Measurements from ENCODE around the gene VPS13C.

The VPS13C gene

DNA sequence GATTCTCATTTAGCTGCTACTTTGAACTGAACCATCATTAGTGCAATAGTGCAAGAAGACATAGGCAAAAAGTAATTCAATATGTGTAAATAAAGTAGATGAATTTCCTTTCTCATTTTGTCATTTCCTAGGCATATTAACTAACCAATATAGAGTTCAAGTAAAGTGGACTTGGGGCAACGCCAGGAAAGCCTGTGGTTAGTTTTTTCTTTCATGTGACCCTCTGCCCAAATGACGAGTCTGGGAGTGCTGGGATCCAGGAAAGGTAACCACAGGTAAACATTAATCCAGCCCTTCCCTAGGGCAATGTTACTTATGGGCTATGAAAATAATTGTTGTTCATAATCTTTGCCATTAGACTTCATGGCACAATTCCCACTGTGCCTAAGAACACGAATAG lies 181.0 kb downstream of the VPS13C start:
- DNase-seq (ENCODE audit: low read depth in 2 of 3, low spot score in 2 of 3) = no peak

DNA sequence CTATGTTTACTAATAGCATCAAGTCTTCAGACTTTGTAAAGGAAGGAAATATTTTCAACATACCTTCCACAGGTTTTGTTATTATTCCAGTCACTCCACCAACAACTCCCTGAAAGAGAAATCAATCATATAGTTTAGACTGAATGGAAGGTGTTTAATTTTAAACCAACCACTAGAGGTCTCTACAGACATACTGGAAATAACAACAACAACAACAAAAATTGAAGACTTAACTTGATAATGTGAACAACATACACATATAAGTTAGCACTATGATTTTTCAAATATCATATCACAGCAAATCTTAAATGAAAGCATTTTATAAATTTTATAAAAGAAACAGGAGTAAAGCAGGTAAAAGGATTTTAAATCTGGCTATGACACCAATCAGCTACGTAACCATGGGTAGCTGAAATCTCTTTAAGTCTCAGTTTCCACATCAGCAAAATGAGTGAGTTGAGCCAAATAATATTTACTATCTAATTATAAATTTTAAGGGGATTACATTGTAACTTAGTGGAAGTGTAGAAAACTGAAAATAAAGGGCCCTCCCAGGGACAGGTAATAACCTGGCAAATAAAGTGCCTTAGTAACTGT lies 188.2 kb downstream of the VPS13C start:
- no peak for DNase-seq (ENCODE audit: low read depth in 2 of 3, low spot score in 2 of 3)

DNA sequence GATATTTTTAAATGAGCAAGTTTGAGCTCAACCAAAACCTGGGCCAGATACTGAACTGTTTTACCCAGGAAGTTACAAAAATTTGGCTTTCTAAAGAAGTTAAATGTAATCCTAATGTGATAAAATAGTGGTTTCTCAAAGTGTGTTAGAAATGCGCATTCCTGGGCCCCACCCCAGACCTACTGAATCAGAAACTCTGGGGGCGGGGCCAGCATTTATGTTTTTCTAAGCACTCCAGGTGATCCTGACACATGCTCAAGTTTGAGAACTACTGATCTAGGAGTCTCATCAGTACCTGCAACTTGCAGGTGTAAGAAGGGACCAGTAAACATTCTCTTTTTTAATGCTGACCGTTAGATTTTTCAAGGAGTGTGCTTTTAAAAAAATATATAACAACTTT lies 190.6 kb downstream of the VPS13C start:
- no peak for DNase-seq (ENCODE audit: low read depth in 2 of 3, low spot score in 2 of 3)

DNA sequence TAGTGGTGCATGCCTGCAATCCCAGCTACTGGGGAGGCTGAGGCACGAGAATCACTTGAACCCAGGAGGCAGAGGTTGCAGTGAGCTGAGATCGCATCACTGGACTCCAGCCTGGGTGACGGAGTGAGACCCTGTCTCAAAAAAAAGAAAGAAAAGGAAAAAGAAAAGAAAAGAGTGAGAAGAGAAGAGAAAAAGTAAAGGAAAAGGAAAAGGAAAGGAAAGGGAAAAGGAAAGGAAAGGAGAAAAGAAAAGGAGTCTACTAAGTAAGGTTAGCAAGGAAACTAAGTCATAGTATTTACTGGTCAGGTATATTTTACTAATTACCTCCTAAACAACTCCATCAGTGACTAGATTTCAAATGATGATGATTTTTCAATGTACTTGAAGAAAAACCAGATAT lies 198.3 kb downstream of the VPS13C start:
- DNase-seq (ENCODE audit: low read depth in 2 of 3, low spot score in 2 of 3) = no peak

DNA sequence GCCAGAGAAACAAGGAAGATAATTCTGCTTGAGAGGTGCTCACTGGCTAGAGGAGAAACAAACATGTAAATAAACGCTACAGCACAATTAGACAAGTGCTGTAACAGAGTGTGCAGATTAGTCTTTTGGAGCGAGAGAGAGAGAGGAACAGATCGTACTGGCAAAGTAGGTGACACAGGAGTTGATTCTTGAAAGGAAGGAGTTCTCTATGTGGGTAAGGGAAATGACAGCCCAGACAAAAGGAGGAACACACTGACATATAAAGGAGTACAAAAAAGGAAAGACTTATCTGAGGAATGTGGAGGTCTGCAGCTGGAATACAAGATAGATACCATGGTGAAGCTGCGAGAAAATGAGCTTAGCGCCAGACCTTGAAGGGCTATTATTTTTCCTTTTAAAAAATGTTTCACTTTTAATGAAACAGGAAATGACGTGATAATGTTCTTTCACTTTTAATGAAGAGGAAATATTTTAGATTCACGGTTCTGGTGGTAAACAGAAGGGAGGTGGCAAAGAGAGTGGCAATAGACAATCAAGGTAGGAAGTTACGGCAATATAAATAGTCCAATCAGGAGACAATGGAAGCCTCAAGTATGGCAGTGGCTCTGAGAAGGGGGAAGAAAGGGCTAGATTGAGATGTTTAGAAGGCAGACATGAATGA lies 202.9 kb downstream of the VPS13C start:
- DNase-seq (ENCODE audit: low read depth in 2 of 3, low spot score in 2 of 3) = no peak

DNA sequence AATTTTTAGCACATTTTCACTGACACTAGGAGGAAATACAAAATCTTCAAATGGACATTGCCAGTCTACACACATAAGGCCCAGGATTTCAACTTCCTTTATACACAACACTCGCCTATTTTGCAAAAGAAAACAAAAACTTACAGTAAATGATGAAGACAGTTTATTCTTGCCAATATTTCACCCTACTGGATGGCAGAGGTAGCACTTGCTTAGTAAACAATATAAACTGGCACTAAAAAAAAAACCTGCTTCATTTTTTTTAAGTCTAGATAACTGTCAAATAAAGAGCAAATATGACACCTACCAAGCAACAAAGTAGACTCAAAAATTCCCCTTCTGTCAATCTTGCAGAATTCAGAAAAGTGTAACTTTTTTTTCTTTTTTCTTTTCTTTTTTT lies 204.0 kb downstream of the VPS13C start:
- DNase-seq (ENCODE audit: low read depth in 2 of 3, low spot score in 2 of 3) = no peak

DNA sequence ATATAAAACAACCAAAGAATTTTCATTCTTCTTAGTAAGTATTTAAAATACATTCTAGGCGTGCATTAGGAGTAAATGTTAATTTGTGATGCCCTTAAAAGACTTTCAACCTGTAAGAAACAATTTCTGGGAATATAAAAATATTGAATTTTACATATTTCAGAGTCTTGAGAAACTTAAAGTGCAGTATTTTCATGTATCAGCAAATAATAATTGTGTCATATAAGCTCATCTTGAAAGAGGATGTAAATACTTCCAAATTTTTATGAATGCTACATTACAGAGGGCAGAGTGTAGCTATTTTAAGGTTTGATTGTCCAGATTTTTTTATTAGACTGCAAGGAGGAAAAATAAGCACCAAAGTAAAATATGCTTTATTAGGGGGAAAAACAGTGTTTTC lies 207.1 kb downstream of the VPS13C start:
- no peak for DNase-seq (ENCODE audit: low read depth in 2 of 3, low spot score in 2 of 3)

DNA sequence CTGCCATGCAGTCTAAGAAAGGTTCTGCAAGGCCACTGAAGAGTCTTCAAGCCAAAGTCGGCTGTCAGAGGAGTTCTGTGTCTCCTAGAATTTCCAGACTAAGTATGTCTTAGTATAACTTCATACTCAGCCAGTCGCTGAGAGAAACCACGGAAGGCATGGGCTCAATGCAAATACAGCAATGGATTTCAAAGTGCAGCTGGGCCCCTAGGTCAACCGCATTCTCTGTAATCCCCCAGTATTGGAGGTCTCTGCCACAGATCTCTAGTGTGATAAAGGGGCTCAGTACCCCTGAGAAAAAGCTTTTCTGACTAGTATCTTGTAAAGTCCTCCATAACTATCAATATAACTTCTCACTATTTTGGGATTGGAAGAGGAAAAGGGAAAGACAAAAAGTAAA lies 208.3 kb downstream of the VPS13C start:
- no peak for DNase-seq (ENCODE audit: low read depth in 2 of 3, low spot score in 2 of 3)

DNA sequence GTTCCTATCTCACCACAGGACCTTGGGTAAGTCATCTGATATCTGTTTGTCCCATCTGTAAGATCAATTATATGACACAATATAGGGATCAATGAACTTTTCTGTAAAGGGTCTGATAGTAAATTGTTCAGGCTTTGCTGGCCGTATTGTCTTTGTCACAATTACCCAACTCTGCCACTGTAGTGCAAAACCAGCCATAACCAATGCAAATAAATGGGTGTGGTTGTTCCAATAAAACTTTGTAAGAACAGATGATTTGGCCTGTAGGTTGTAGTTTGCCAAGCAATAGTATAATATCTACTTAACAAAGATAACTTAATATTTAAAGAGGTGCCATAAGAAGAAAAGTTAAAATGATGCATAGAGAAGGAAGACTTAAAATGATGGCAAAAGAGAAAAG lies 210.8 kb downstream of the VPS13C start:
- DNase-seq (ENCODE audit: low read depth in 2 of 3, low spot score in 2 of 3) = no peak

DNA sequence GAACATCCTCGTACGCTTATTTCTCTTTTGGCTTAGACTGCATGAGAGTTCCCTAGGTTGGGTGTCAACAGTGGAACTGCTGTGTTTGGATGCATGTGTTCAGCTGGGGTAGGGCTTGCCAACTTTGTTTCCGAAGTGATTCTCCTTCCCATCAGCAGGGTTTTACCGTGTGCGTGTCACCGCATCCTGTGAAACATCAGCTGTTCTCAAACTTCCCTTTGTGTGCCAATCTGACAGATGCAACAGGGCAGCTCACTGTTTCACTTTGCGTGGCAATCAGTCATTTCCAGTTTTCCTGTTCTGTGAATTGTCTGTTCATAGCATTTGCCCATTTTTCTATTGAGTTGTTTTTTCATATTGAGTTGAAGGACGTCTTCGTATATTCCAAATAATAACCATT lies 218.8 kb downstream of the VPS13C start:
- DNase-seq (ENCODE audit: low read depth in 2 of 3, low spot score in 2 of 3) = no peak

DNA sequence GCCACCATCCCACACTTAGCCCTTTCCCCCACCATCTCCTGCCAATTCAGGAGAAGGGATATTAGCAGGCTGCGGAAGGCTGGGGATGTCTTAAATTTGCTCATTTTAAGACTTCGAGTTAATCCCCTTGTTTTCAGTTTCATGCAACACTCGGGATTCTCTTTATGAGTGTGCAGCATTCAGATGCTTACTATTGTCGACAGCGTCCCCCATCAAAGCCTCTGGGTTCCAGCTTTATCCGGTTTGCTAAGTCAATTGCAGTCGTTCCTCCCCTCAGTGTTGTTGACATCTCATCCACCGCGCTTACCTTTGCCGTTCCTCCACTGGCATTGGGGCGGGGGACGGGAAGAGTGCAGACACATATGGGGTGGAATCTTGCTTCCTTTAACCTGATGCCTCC lies 220.2 kb downstream of the VPS13C start:
- no peak for DNase-seq (ENCODE audit: low read depth in 2 of 3, low spot score in 2 of 3)

DNA sequence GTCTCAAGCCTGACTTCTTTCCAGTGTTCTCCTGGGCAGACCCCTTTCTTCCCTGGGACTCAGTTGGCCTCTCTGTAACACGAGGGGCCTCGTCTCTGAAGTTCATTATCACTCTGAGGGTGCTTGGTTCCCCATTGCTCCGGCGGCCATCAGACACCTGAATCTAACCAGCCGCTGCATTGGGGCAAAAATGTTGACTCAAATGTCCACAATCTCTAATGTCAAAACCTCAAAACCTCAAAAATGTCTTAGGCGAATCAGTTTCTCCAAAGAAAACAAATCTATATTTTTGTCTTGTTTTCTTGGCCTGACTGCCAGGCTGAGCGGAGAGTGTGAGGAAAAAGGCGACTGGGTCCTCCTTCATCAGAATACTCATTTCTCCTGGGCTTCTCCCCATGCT lies 220.7 kb downstream of the VPS13C start:
- no peak for DNase-seq (ENCODE audit: low read depth in 2 of 3, low spot score in 2 of 3)

DNA sequence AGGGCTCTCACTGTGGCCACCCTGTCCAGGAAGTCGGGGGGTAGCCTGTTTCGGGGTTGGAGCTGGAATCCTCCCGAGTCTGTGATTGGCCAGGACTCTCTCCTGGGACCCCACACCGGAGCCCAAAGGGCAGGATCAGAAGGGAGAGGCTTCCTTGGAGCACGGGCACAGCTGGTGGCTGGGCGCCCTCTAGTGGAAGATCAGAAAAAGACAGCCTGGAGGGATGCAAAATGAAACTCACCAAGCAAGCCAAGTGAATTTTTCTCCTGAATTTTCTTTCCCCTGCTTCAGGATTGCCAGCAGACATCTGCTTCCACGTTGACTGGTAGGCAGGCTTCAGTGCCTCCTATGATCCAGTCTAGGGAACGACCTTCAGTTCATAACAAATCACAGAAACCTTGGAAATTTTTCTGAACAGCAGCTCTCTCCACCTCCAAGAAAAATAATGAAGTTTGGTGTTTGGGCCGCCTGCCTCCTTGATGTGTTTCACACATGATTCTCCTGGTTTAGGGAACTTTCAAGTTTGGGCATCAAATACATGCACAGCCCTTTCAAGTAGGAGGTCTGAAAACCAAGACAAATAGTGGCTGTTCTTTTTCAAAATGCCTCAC lies 224.6 kb downstream of the VPS13C start:
- peak in 2 of 3 experiments; percentile 12 to 33 for DNase-seq (ENCODE audit: low read depth in 2 of 3, low spot score in 2 of 3)

DNA sequence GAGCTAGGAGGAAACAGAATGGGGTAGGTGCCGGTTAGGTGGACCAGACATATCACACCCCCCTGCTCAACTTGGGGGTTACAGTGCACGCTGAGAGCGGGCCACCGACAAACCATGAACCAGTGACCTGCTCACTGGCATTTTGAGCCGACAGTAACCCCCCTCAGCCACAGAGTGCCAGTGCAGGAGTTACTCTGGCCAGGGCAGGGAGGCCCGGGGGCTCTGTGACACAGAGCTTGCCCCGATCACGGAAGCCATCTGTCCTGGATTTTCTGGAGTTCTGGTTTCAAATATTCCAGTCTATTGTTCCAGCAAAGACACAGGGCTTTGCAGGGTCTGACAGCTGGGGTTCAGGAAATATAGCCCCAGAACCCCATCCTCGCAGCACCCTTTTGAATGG lies 225.2 kb downstream of the VPS13C start:
- no peak for DNase-seq (ENCODE audit: low read depth in 2 of 3, low spot score in 2 of 3)

DNA sequence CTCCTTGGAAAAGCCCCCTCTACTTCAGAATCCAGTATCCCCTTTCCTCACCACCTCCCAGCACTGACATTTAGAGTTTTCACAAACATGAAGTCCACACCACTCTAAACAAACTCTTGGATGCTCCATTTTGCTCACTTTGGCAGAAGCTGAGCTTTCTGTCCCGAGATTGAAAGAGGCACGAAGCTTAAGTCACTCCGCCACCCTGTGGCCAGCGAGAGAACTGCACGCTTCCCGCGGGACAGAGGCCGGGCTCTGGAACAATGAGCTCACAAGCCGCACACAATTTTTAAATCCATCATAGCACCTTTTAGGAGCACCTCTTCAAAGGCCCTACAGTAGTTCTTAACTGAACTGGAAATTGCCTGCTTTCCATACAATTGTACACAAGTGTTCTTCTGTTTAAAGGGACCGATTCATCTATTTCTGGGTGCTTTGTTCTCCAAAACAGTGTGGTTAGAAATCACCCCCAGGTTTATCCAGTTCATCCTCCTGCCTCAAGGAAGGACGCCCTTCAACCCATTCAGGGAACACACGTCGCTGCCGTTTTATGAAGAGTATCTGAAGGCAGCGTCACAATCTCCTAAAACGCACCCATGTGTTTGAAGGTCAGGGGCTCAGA lies 226.1 kb downstream of the VPS13C start:
- peak; percentile 30 to 69 (median 67) for DNase-seq (ENCODE audit: low read depth in 2 of 3, low spot score in 2 of 3)

DNA sequence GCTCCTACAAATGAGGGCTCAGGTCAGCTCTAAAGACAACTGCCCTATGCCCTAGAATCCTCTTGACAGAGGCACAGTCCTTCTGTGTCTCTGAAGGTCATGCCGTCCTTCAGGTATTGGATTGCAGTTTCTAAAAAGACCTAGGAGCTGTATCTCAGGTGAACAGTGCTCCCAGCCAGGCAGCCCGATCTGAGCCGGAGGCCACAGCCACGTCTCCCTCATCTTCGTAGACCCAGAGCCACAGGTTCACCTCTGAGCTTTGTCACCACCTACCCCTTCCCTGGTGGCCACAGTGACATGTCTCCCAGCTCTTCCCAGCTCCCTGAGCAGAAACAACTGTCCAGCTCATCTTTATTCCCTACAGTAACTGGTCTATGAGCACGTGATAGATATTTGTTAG lies 228.0 kb downstream of the VPS13C start:
- no peak for DNase-seq (ENCODE audit: low read depth in 2 of 3, low spot score in 2 of 3)

DNA sequence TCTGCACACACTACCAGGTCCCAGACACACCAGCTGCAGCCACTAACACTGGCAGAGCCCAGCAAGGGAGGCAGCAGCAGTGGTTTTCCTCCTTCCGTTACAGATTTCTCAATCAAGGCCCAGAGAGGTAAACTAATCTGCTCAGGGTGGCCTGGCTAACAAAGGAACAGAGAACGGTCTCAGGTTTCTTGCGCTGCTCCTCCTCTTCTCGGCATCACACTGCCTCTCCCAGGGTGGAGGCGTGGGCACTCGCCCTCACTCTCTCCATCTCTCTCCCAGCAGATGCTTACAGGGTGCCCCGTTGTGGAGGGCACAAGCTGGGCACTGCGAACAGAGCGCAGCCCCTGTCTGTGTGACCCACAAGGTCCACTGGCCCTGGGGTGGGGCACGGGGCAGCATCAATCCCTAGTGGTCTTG lies 228.7 kb downstream of the VPS13C start:
- DNase-seq (ENCODE audit: low read depth in 2 of 3, low spot score in 2 of 3) = no peak

DNA sequence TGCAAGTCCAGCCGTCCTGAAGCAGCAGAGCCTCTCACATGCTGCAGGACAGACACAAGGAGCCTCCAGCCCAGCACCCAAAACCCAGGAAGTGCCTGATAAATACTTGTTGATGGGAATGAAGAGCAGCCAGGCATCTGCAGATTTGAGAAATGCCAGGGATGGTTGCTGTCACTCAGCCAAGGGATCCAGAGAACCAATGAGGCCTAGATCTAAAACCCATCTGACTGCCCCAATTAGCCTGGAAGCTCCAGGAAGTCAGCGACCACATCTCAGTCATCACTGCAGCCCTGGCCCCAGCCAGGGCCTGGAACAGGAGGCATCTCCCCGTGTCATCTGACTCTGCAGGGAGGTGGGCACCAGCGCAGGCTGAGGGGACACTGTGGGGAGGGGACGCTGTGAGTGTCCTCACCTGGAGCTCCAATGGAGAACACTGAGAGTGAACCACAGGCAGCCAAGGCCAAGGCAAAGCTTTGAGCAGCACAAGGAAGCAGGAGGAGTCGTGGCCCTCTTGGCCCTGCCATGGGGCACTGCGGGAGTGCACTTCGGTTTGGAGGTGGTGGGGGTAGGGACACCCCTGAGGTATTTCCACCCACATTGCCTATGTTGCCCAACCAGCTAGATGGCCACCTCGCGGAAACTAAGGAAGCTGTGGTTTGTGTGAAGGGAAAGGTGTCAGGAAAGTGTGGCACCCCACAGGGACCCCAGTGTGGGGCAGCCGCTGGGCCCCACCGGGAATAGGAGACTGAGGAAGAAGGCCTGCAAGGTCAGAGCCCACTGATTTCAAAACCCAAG lies 229.5 kb downstream of the VPS13C start:
- DNase-seq (ENCODE audit: low read depth in 2 of 3, low spot score in 2 of 3) = no peak

DNA sequence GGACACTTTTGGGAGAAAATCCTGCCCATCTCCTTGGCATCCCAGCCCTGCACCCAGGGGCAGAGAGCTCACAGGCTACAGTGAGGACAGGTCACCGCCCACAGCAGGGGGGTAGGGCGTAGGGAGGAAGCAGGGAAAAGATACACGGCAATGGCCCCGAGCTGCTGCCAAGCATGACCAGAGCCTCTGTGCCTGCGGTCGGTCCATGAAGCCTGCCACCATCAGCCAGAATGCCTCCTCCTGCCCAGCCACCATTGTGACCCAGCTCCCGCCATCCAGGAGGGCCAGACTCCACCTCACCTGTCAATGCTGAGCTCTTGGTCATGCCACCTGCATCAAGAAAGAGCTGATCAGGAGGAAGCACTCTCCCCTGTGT lies 230.7 kb downstream of the VPS13C start:
- no peak for DNase-seq (ENCODE audit: low read depth in 2 of 3, low spot score in 2 of 3)

DNA sequence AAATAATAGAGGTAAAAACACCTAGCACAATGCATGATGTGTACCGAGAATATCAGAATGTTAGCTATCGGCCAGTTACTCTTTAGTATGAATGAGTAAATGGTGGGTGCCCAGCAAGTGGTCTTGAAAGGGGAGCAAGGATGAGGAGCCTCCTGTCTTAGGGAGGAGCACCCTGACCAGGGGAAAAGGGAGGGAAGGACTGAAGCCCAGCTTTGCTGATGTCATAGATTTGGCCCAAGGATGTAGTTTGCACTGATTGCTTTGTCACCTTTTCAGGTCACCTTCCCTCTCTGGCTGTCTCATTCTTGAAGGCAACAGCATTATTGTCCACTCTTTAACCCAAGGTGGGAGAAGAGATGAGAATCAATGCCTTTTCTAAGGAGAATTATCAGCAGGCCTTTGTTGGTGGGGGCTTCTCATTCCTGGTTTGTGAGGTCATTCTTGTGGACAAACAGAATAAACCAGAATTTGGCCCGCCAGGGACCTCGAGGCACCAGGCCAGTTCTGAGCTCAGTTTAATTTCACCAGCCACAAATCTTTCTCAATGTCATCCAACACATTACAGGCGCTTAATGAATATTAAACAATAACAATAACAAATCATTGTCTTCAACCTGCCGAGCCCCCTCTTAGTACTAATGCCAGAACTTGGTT lies 231.3 kb downstream of the VPS13C start:
- no peak for DNase-seq (ENCODE audit: low read depth in 2 of 3, low spot score in 2 of 3)

DNA sequence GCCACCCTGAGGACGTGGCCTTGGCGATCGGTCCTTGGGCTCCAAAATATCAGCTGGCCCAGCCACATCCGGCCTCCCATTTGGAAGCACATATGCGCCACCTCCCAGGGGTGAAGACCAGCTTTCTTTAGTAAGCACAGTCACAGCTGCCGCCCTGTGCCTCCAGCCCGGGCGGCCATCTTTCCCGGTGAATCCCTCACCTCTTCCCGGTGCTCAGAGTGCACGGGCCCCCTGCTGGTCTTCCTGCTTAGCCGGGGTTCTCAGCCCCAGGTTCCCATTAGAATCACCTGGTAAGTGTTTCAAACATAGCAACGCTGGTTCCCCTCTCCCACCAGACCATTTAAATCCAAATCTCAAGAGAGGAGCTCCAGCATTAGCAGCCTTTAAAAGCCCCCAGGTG lies 232.2 kb downstream of the VPS13C start:
- DNase-seq (ENCODE audit: low read depth in 2 of 3, low spot score in 2 of 3) = no peak

All from activated CD8-positive, alpha-beta memory T cell treated with anti-CD3 and anti-CD28 coated beads for 48 hours (primary cell).